GM23248 (cell line): ENCODE data around the gene GPR17. TPM values are rescaled to one million over a fixed set of nuclear protein-coding genes. Genes with fewer than 3 reads are reported as not detected.

Source experiments
- DNase-seq: peaks from one replicate; pipeline ENCODE4 v3.0.0-alpha.2; 2015
- H2AFZ ChIP-seq: fragments of 200-600 bp; sonication (generic); 2 replicates; pipeline ENCODE4 v1.6.1; 2016; ENCODE audit warnings: antibody characterized with exemption
- H3F3A ChIP-seq: fragments of 200-600 bp; sonication (generic); 2 replicates; pipeline ENCODE4 v1.6.1; 2016; ENCODE audit warnings: mild to moderate bottlenecking, antibody characterized with exemption, mixed run types; ENCODE audit not compliant: insufficient read depth
- H3K27ac ChIP-seq: fragments of 200-600 bp; sonication (generic); 2 replicates; pipeline ENCODE4 v1.5.1; 2016; ENCODE audit warnings: mild to moderate bottlenecking
- H3K27me3 ChIP-seq: fragments of 200-600 bp; sonication (generic); replicated peaks from 2 replicates; pipeline ENCODE4 v1.6.1; 2016; ENCODE audit warnings: mild to moderate bottlenecking; ENCODE audit not compliant: insufficient read depth
- H3K36me3 ChIP-seq: fragments of 200-600 bp; sonication (generic); 2 replicates; pipeline ENCODE4 v1.6.1; 2016; ENCODE audit warnings: low read depth, mild to moderate bottlenecking
- H3K4me1 ChIP-seq: fragments of 200-600 bp; sonication (generic); 2 replicates; pipeline ENCODE4 v1.6.1; 2016; ENCODE audit warnings: mild to moderate bottlenecking; ENCODE audit not compliant: insufficient read depth
- H3K4me2 ChIP-seq: fragments of 200-600 bp; sonication (generic); one replicate; pipeline ENCODE4 v1.6.1; 2016; ENCODE audit warnings: mild to moderate bottlenecking; ENCODE audit not compliant: unreplicated experiment
- H3K4me3 ChIP-seq: fragments of 200-600 bp; sonication (generic); 2 replicates; pipeline ENCODE4 v1.5.1; 2016; ENCODE audit warnings: mild to moderate bottlenecking
- H3K79me2 ChIP-seq: fragments of 200-600 bp; sonication (generic); 2 replicates; pipeline ENCODE4 v1.6.1; 2016; ENCODE audit warnings: mild to moderate bottlenecking; ENCODE audit not compliant: insufficient read depth
- H3K9ac ChIP-seq: fragments of 200-600 bp; sonication (generic); 2 replicates; pipeline ENCODE4 v1.6.1; 2016; ENCODE audit warnings: mild to moderate bottlenecking
- H3K9me2 ChIP-seq: fragments of 200-600 bp; sonication (generic); 2 replicates; pipeline ENCODE4 v1.6.1; 2016; ENCODE audit warnings: mixed run types, mild to moderate bottlenecking, moderate library complexity; ENCODE audit not compliant: insufficient read depth
- H3K9me3 ChIP-seq: fragments of 200-600 bp; sonication (generic); one replicate; pipeline ENCODE4 v1.6.1; 2017; ENCODE audit warnings: low read depth
- H4K20me1 ChIP-seq: fragments of 200-600 bp; sonication (generic); 2 replicates; pipeline ENCODE4 v1.6.0; 2016; ENCODE audit not compliant: insufficient read depth
- EZH2 ChIP-seq: fragments of 200-600 bp; sonication (generic); IDR thresholded peaks from 2 replicates; pipeline ENCODE4 v1.6.1; 2018; ENCODE audit warnings: antibody characterized with exemption, mild to moderate bottlenecking; ENCODE audit not compliant: insufficient read depth, poor library complexity, severe bottlenecking
- EZH2phosphoT487 ChIP-seq: fragments of 200-600 bp; sonication (generic); IDR thresholded peaks from 2 replicates; pipeline ENCODE4 v1.6.1; 2018; ENCODE audit warnings: antibody characterized with exemption, moderate library complexity, mild to moderate bottlenecking, low read depth; ENCODE audit not compliant: insufficient read depth
- WGBS, 2 experiments: methylation state at CpG; one replicate each; pipeline ENCODE4 v1.1.6; 2015 to 2017; ENCODE audit warnings: low lambda C conversion rate in 2 of 2, low coverage in 1 of 2; ENCODE audit errors: missing lambda C conversion rate in 2 of 2; 5-methylcytosine and 5-hydroxymethylcytosine counted together
- in situ Hi-C: fragments of 300-500 bp; cut with MboI; formaldehyde crosslinking; loops from 2 replicates; pipeline ENCODE4 v1.15.0; 2020
- polyA plus RNA-seq: library from polyadenylated mRNA; unstranded; fragments of >200 nt; fragmentation: Nextera tagmentation; extraction: Ambion mirVana; gene quantifications from 2 replicates; pipeline ENCODE4 v1.2.1, GENCODE V29; 2016
- total RNA-seq: library from RNA; depleted of rRNA; stranded (reverse); fragments of >200 nt; shearing (Covaris generic); gene quantifications from 2 replicates; pipeline ENCODE4 v1.2.3, GENCODE V29; 2014

Gene GPR17
- total and polyA plus RNA-seq, 2 experiments from 2014 or later: 0.11 TPM; not detected in 1

DNA sequence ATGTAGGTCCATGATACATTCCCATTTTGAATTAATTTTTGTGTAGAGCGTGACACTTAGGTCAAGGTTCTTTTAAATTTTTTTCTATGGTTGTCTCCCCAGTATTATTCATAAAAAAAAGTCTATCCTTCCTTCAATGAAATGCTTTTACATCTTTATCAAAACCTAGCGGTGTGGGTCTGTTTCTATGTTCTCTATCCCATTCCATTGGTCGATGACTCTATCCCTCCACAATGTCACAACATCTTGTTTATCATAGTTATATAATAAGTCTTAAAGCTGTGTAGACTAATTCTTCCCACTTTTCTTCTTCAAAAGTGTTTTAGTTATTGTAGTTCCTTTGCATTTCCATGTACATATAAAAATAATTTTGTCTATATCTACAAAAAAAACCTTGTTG, 47.2 kb upstream of the GPR17 start:
- Histone ChIP-seq H3K9me2 (no peaks in the 10 kb centered on the region), H4K20me1 (no peaks in the 10 kb centered on the region), H2AFZ (peak overlapping the region; percentile 41; the same call in 1 of the 2 replicates), H3K27ac (no peak overlapping the region), H3K4me3 (no peak overlapping the region), H3K9ac (no peak overlapping the region), H3K79me2 (no peaks in the 10 kb centered on the region), H3F3A (peaks cover 21% of the 10 kb centered on the region), H3K9me3 (no peaks in the 10 kb centered on the region), H3K36me3 (no peaks in the 10 kb centered on the region), H3K27me3 (no peaks in the 10 kb centered on the region), H3K4me1 (peaks cover 16% of the 10 kb centered on the region), H3K4me2 (no peak overlapping the region)
- peak; percentile 19 for DNase-seq
- in situ Hi-C loops: no loop called here
- TF ChIP-seq EZH2phosphoT487 (no peak), EZH2 (no peak)
- 80 to 86% methylated on average over 3 of the region's 3 CpGs for WGBS, 2 experiments

DNA sequence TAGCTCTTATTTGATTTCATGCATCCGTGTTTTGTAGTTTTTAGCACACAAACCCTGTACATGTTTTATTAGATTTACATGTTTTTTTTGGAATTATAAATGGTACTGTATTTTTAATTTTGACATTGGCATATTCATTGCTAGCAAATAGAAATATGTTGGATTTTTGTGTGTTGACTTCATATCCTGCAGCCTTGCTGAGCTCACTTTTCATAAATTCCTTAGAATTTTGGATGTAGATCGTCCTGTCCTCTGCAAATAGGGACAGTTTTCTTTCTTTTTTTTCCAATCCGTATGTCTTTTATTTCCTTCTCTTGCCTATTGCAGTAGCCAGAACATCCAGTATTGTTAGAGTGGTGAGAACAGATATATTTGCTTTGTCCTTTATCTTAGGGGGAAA, 46.7 kb upstream of the GPR17 start:
- Histone ChIP-seq H4K20me1 (no peaks in the 10 kb centered on the region), H3K27ac (no peak overlapping the region), H3K79me2 (no peaks in the 10 kb centered on the region), H3F3A (peaks cover 21% of the 10 kb centered on the region), H3K9me2 (no peaks in the 10 kb centered on the region), H3K4me2 (no peak overlapping the region), H3K36me3 (no peaks in the 10 kb centered on the region), H3K9ac (no peak overlapping the region), H3K9me3 (no peaks in the 10 kb centered on the region), H3K4me1 (peaks cover 16% of the 10 kb centered on the region), H2AFZ (peak overlapping the region; percentile 41), H3K27me3 (no peaks in the 10 kb centered on the region), H3K4me3 (no peak overlapping the region; the same call in 1 of the 2 replicates)
- peak; percentile 36 for DNase-seq
- in situ Hi-C loops: no loop called here
- TF ChIP-seq EZH2: no peak
- no peak for TF ChIP-seq EZH2phosphoT487
- 46 to 52% methylated on average over 3 of the region's 3 CpGs for WGBS, 2 experiments

DNA sequence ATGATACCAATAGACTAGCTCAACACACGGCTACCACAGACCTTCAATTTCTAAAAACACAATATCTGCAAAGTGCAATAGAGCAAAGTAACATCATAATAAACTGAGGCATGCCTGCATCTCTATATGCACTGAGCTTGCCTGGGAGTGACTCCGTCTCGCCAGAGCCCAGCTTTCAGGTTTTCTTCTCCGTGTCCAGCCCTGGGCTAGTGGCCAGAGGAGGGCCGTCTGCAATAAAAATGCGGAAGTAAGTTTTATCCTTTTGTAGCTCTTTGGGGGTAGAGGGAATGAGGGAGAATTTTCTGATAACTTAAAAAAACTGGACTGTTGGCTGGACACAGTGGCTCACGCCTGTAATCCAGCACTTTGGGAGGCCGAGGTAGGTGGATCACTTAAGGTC, 41.0 kb upstream of the GPR17 start:
- WGBS, 2 experiments: 71 to 75% methylated on average over 8 of the region's 8 CpGs
- Histone ChIP-seq H3K27me3 (no peaks in the 10 kb centered on the region), H3K4me3 (no peak overlapping the region), H3K9me2 (no peaks in the 10 kb centered on the region), H3K79me2 (no peaks in the 10 kb centered on the region), H3K9me3 (no peaks in the 10 kb centered on the region), H2AFZ (no peak overlapping the region), H3F3A (no peaks in the 10 kb centered on the region), H3K36me3 (no peaks in the 10 kb centered on the region), H3K27ac (no peak overlapping the region), H4K20me1 (no peaks in the 10 kb centered on the region), H3K4me2 (no peak overlapping the region), H3K4me1 (no peaks in the 10 kb centered on the region), H3K9ac (no peak overlapping the region)
- TF ChIP-seq EZH2phosphoT487 (no peak), EZH2 (no peak)
- in situ Hi-C loops: no loop called here
- no peak for DNase-seq

DNA sequence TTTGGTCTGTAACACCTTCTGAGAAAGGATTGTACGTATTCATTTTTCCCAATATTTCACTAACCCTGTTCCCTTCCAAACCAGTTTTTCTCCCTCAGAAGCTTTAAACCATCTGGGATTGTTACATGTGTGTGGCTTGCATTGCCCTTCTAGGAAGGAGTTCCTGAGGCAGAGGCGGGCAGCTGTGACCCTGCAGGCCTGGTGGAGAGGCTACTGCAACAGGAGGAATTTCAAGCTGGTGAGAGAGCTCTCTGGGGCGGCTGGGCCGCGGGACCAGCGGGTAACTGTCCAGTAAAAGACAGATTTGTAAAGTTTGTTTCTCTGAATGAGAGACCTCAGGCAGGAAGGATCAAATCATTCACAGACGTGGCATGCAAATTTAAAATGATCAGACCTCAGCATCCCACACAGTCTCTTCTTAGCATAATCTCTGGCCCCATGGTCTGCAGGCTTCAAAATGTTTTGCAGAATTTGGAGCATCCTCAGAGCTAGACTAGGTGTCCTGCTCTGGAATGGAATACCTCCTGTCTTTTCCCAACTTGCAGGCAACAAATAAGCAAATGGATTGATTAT, 40.2 kb upstream of the GPR17 start:
- WGBS, 2 experiments: 76 to 80% methylated on average over 7 of the region's 7 CpGs
- Histone ChIP-seq H3K4me1 (no peaks in the 10 kb centered on the region), H4K20me1 (no peaks in the 10 kb centered on the region), H3K9me2 (no peaks in the 10 kb centered on the region), H3K9me3 (no peaks in the 10 kb centered on the region), H3K4me3 (no peak overlapping the region), H3K4me2 (no peak overlapping the region), H2AFZ (no peak overlapping the region), H3K36me3 (no peaks in the 10 kb centered on the region), H3K27me3 (no peaks in the 10 kb centered on the region), H3K79me2 (no peaks in the 10 kb centered on the region), H3K9ac (no peak overlapping the region), H3K27ac (no peak overlapping the region), H3F3A (no peaks in the 10 kb centered on the region)
- in situ Hi-C loops: no loop called here
- DNase-seq: no peak
- no peak for TF ChIP-seq EZH2
- no peak for TF ChIP-seq EZH2phosphoT487
